Lower leg skin (tissue), 3 donors: ENCODE results near the gene NPAS3.

Source experiments
- CTCF ChIP-seq, 3 donors: fragments of 450-650 bp; IDR thresholded peaks; one replicate each; pipeline ENCODE4 v1.5.1; 2016; ENCODE audit warnings: antibody characterized with exemption in 3 of 3, mild to moderate bottlenecking in 3 of 3, moderate library complexity in 2 of 3
- POLR2A ChIP-seq, 2 donors: fragments of 450-650 bp; IDR thresholded peaks; one replicate each; pipeline ENCODE4 v1.6.1; 2016 to 2017; ENCODE audit warnings: antibody characterized with exemption in 2 of 2, mild to moderate bottlenecking in 1 of 2, moderate library complexity in 1 of 2

- TF ChIP-seq CTCF (IDR thresholded peaks at IDR 0.05), result no peak
- TF ChIP-seq POLR2A (IDR thresholded peaks at IDR 0.05), result no peak
These were observed 778.2 kb downstream of the NPAS3 start for GRCh38 chr14:33716921-33717320.
